Measurements from ENCODE around the gene EIPR1.
A peak's percentile ranks its signal among the peaks of the same experiment; 100 is the strongest.

The EIPR1 gene

GRCh38 chr2:3148716-3149115 is 228.9 kb downstream of the EIPR1 start:
- no peaks in the 10 kb centered on the region for H3K9me3 Mint-ChIP-seq
- H3K4me1 Mint-ChIP-seq = no peaks in the 10 kb centered on the region
- H3K36me3 Mint-ChIP-seq = peaks cover 19% of the 10 kb centered on the region
- no peak overlapping the region for H3K27ac Mint-ChIP-seq
- H3K27me3 Mint-ChIP-seq = no peaks in the 10 kb centered on the region
- no peak overlapping the region for H3K4me3 Mint-ChIP-seq

GRCh38 chr2:3147651-3148530 is 229.7 kb downstream of the EIPR1 start:
- Mint-ChIP-seq H3K36me3 (peaks cover 18% of the 10 kb centered on the region), H3K9me3 (no peaks in the 10 kb centered on the region), H3K27ac (peak overlapping the region; percentile 79), H3K27me3 (no peaks in the 10 kb centered on the region), H3K4me3 (no peak overlapping the region), H3K4me1 (no peaks in the 10 kb centered on the region)

GRCh38 chr2:3146772-3147650 is 230.6 kb downstream of the EIPR1 start:
- H3K4me1 Mint-ChIP-seq = no peaks in the 10 kb centered on the region
- H3K27me3 Mint-ChIP-seq = no peaks in the 10 kb centered on the region
- H3K36me3 Mint-ChIP-seq = peaks cover 10% of the 10 kb centered on the region
- H3K4me3 Mint-ChIP-seq = no peak overlapping the region
- no peak overlapping the region for H3K27ac Mint-ChIP-seq
- H3K9me3 Mint-ChIP-seq = no peaks in the 10 kb centered on the region

- no peaks in the 10 kb centered on the region for H3K27me3 Mint-ChIP-seq
- no peaks in the 10 kb centered on the region for H3K9me3 Mint-ChIP-seq
- no peaks in the 10 kb centered on the region for H3K4me1 Mint-ChIP-seq
- no peak overlapping the region for H3K4me3 Mint-ChIP-seq
- H3K36me3 Mint-ChIP-seq = peaks cover 8% of the 10 kb centered on the region
- H3K27ac Mint-ChIP-seq = no peak overlapping the region
Measured at GRCh38 chr2:3146175-3146574, 231.4 kb downstream of the EIPR1 start.

- Mint-ChIP-seq H3K4me3 (no peak overlapping the region), H3K27me3 (no peaks in the 10 kb centered on the region), H3K27ac (no peak overlapping the region), H3K4me1 (no peaks in the 10 kb centered on the region), H3K9me3 (no peaks in the 10 kb centered on the region), H3K36me3 (peaks cover 4% of the 10 kb centered on the region)
Measured at GRCh38 chr2:3145471-3146021, 232.1 kb downstream of the EIPR1 start.

- no peaks in the 10 kb centered on the region for H3K4me1 Mint-ChIP-seq
Measured at GRCh38 chr2:3144856-3145255, 232.8 kb downstream of the EIPR1 start.

GRCh38 chr2:3143602-3144001 is 234.0 kb downstream of the EIPR1 start:
- H3K27ac Mint-ChIP-seq = no peak overlapping the region
- H3K36me3 Mint-ChIP-seq = no peaks in the 10 kb centered on the region
- no peaks in the 10 kb centered on the region for H3K9me3 Mint-ChIP-seq
- H3K4me3 Mint-ChIP-seq = no peak overlapping the region
- no peaks in the 10 kb centered on the region for H3K27me3 Mint-ChIP-seq
- H3K4me1 Mint-ChIP-seq = no peaks in the 10 kb centered on the region

More at GRCh38 chr2:3144856-3145255, 232.8 kb downstream of the EIPR1 start:
- Mint-ChIP-seq H3K27ac (no peak overlapping the region), H3K4me3 (no peak overlapping the region), H3K9me3 (no peaks in the 10 kb centered on the region), H3K36me3 (peaks cover under 1% of the 10 kb centered on the region), H3K27me3 (no peaks in the 10 kb centered on the region)

- Mint-ChIP-seq H3K4me3 (no peak overlapping the region), H3K27me3 (no peaks in the 10 kb centered on the region), H3K4me1 (no peaks in the 10 kb centered on the region), H3K27ac (no peak overlapping the region), H3K36me3 (no peaks in the 10 kb centered on the region), H3K9me3 (no peaks in the 10 kb centered on the region)
Measured at GRCh38 chr2:3142961-3143571, 234.6 kb downstream of the EIPR1 start.

- Mint-ChIP-seq H3K36me3 (no peaks in the 10 kb centered on the region), H3K4me3 (no peak overlapping the region)
Measured at GRCh38 chr2:3142210-3142609, 235.4 kb downstream of the EIPR1 start.

GRCh38 chr2:3141696-3142095 is 235.9 kb downstream of the EIPR1 start:
- Mint-ChIP-seq H3K27me3 (no peaks in the 10 kb centered on the region), H3K27ac (no peak overlapping the region), H3K4me3 (no peak overlapping the region), H3K36me3 (no peaks in the 10 kb centered on the region), H3K4me1 (no peaks in the 10 kb centered on the region), H3K9me3 (no peaks in the 10 kb centered on the region)

More at GRCh38 chr2:3142210-3142609, 235.4 kb downstream of the EIPR1 start:
- no peaks in the 10 kb centered on the region for H3K4me1 Mint-ChIP-seq
- H3K9me3 Mint-ChIP-seq = no peaks in the 10 kb centered on the region
- H3K27ac Mint-ChIP-seq = no peak overlapping the region
- H3K27me3 Mint-ChIP-seq = no peaks in the 10 kb centered on the region

GRCh38 chr2:3139906-3140305 is 237.7 kb downstream of the EIPR1 start:
- H3K4me1 Mint-ChIP-seq = no peaks in the 10 kb centered on the region
- H3K27me3 Mint-ChIP-seq = no peaks in the 10 kb centered on the region
- H3K9me3 Mint-ChIP-seq = peaks cover 8% of the 10 kb centered on the region
- peaks cover 5% of the 10 kb centered on the region for H3K36me3 Mint-ChIP-seq
- no peak overlapping the region for H3K4me3 Mint-ChIP-seq
- H3K27ac Mint-ChIP-seq = no peak overlapping the region
